IMR-90 (cell line): ENCODE results near the gene SFT2D2. TPM values are rescaled to one million over a fixed set of nuclear protein-coding genes. Genes with fewer than 3 reads are reported as not detected.

Experiments
- ATAC-seq: fragments of 200-7000 bp; cut with Tn5 transposase; 2 replicates; pipeline ENCODE4 v1.9.1; 2020; ENCODE audit warnings: low read depth, mild to moderate bottlenecking, moderate library complexity
- BruUV-seq: library from RNA; stranded (reverse); fragments of 400-500 nt; replicated peaks from 2 replicates; lab custom pipeline; 2021; lab: Mats Ljungman, UMichigan
- CTCF ChIA-PET: fragments of 300-600 bp; formaldehyde crosslinking; extraction: SDS; loops from one replicate; lab custom pipeline; 2021; ENCODE audit warnings: antibody characterized with exemption; lab: Yijun Ruan, JAX
- POLR2A ChIA-PET: fragments of 300-600 bp; sonication (Branson Sonifier 250); formaldehyde crosslinking; loops from one replicate; lab custom pipeline; 2022; ENCODE audit warnings: antibody characterized with exemption; ENCODE audit not compliant: unreplicated experiment; lab: Charles Lee
- DNase-seq: peaks from one replicate; pipeline ENCODE4 v3.0.0; 2013
- H2AFZ ChIP-seq: replicated peaks from 2 replicates; pipeline ENCODE3; 2013; ENCODE audit warnings: low read length, mild to moderate bottlenecking; ENCODE audit not compliant: poor library complexity
- H2AK5ac ChIP-seq: 2 replicates; pipeline ENCODE4 v1.6.1; 2013; ENCODE audit warnings: low read depth, low read length, inconsistent platforms
- H2AK9ac ChIP-seq: replicated peaks from 2 replicates; pipeline ENCODE3; 2013; ENCODE audit warnings: mild to moderate bottlenecking, low read depth, low read length, moderate library complexity; ENCODE audit not compliant: poor library complexity
- H2BK120ac ChIP-seq: 2 replicates; pipeline ENCODE4 v1.6.1; 2013; ENCODE audit warnings: low read depth, low read length, inconsistent platforms
- H2BK15ac ChIP-seq: 3 replicates; pipeline ENCODE4 v1.6.1; 2013; ENCODE audit warnings: low read depth, low read length, inconsistent platforms
- H2BK20ac ChIP-seq: 2 replicates; pipeline ENCODE4 v1.6.1; 2013; ENCODE audit warnings: low read depth, mild to moderate bottlenecking, inconsistent platforms, low read length, moderate library complexity
- H2BK5ac ChIP-seq: 2 replicates; pipeline ENCODE4 v1.6.1; 2013; ENCODE audit warnings: mild to moderate bottlenecking, low read depth, low read length, inconsistent platforms; ENCODE audit not compliant: poor library complexity, severe bottlenecking
- H3K14ac ChIP-seq: replicated peaks from 2 replicates; pipeline ENCODE4 v1.6.1; 2013; ENCODE audit warnings: low read depth, low read length, inconsistent platforms
- H3K18ac ChIP-seq: 2 replicates; pipeline ENCODE4 v1.6.1; 2013; ENCODE audit warnings: low read depth, low read length, control low read depth
- H3K23ac ChIP-seq: 2 replicates; pipeline ENCODE4 v1.6.1; 2013; ENCODE audit warnings: low read depth, low read length, inconsistent platforms
- H3K27ac ChIP-seq: 2 replicates; pipeline ENCODE4 v1.5.1; 2013; ENCODE audit warnings: mild to moderate bottlenecking, control low read depth, low read length; ENCODE audit not compliant: insufficient read depth
- H3K27me3 ChIP-seq: 2 replicates; pipeline ENCODE4 v1.6.1; 2013; ENCODE audit warnings: low read length; ENCODE audit not compliant: control insufficient read depth, insufficient read depth
- H3K36me3 ChIP-seq: 2 replicates; pipeline ENCODE4 v1.6.1; 2013; ENCODE audit warnings: low read length, mixed read lengths; ENCODE audit not compliant: control insufficient read depth, insufficient read depth
- H3K4ac ChIP-seq: 2 replicates; pipeline ENCODE4 v1.6.1; 2013; ENCODE audit warnings: low read depth, low read length, inconsistent platforms
- H3K4me1 ChIP-seq: 2 replicates; pipeline ENCODE4 v1.6.1; 2013; ENCODE audit warnings: low read length, mixed read lengths; ENCODE audit not compliant: control insufficient read depth, insufficient read depth
- H3K4me2 ChIP-seq: 2 replicates; pipeline ENCODE4 v1.6.1; 2013; ENCODE audit warnings: low read depth, mild to moderate bottlenecking, control low read depth, low read length, moderate library complexity
- H3K4me3 ChIP-seq: 2 replicates; pipeline ENCODE4 v1.5.1; 2013; ENCODE audit warnings: low read depth, mild to moderate bottlenecking, control low read depth, low read length, moderate library complexity; ENCODE audit not compliant: insufficient read depth
- H3K56ac ChIP-seq: 2 replicates; pipeline ENCODE4 v1.6.1; 2013; ENCODE audit warnings: low read length, inconsistent platforms; ENCODE audit not compliant: insufficient read depth; ENCODE audit errors: extremely low read depth
- H3K79me1 ChIP-seq, 2 experiments: 2 replicates each; pipeline ENCODE4 v1.6.1; 2013; ENCODE audit warnings: low read length in 2 of 2, inconsistent platforms in 1 of 2, low read depth in 1 of 2
- H3K9ac ChIP-seq: 2 replicates; pipeline ENCODE4 v1.6.1; 2013; ENCODE audit warnings: low read depth, low read length, control low read depth
- H3K9me1 ChIP-seq: 2 replicates; pipeline ENCODE4 v1.6.1; 2013; ENCODE audit warnings: low read length, inconsistent platforms; ENCODE audit not compliant: insufficient read depth
- H3K9me3 ChIP-seq: 2 replicates; pipeline ENCODE4 v1.6.1; 2013; ENCODE audit warnings: low read length; ENCODE audit not compliant: control insufficient read depth, insufficient read depth
- H4K20me1 ChIP-seq: 2 replicates; pipeline ENCODE4 v1.6.1; 2013; ENCODE audit warnings: low read length, inconsistent platforms; ENCODE audit not compliant: insufficient read depth
- H4K5ac ChIP-seq: 2 replicates; pipeline ENCODE4 v1.6.1; 2013; ENCODE audit warnings: mild to moderate bottlenecking, low read depth, low read length, control low read depth
- H4K8ac ChIP-seq, 2 experiments: 2 replicates each; pipeline ENCODE4 v1.6.1; 2013; ENCODE audit warnings: low read depth in 2 of 2, low read length in 2 of 2, control low read depth in 1 of 2, inconsistent platforms in 1 of 2
- H4K91ac ChIP-seq: 2 replicates; pipeline ENCODE4 v1.6.1; 2013; ENCODE audit warnings: low read depth, low read length, inconsistent platforms; ENCODE audit not compliant: insufficient read depth
- BHLHE40 ChIP-seq: fragments of 150-350 bp; IDR thresholded peaks from 2 replicates; pipeline ENCODE4 v1.6.1; 2016; ENCODE audit warnings: mild to moderate bottlenecking, low read depth, low read length
- MAFK ChIP-seq: IDR thresholded peaks from 2 replicates; pipeline ENCODE4 v1.6.1; 2012; ENCODE audit warnings: low read depth, low read length, improper control_type of control experiment
- WGBS, 2 experiments: methylation state at CpG; one replicate each; pipeline versions ENCODE4 v1.1.5 to v1.1.7; 2013; ENCODE audit warnings: missing lambda C conversion rate in 2 of 2; ENCODE audit not compliant: insufficient read length in 1 of 2; ENCODE audit errors: extremely low coverage in 2 of 2; 5-methylcytosine and 5-hydroxymethylcytosine counted together
- dilution Hi-C: fragments of 300-500 bp; cut with HindIII; formaldehyde crosslinking; loops from one replicate; pipeline ENCODE4 v1.14.3; 2018; ENCODE audit warnings: low sequenced_read_pairs; ENCODE audit not compliant: unreplicated experiment
- in situ Hi-C: fragments of 300-500 bp; cut with MboI; formaldehyde crosslinking; loops from 3 replicates; pipeline ENCODE4 v1.14.3; 2019; ENCODE audit warnings: low sequenced_read_pairs, inconsistent platforms, mixed read lengths
- intact Hi-C: fragments of 100-400 bp; cut with micrococcal nuclease; formaldehyde crosslinking; loops from 2 replicates; pipeline ENCODE4 v1.10.0; 2022
- polyA plus RNA-seq, 3 experiments: library from polyadenylated mRNA; depleted of rRNA; stranded (reverse); fragments of >200 nt; gene quantifications; 2 replicates each; pipeline ENCODE4 v1.2.3, GENCODE V29; 2012; ENCODE audit warnings: low replicate concordance in 1 of 3
- total RNA-seq: library from RNA; depleted of rRNA; stranded (reverse); fragments of >200 nt; gene quantifications from 2 replicates; pipeline ENCODE4 v1.2.3, GENCODE V29; 2012

The SFT2D2 gene
- total and polyA plus RNA-seq, 2 of the 4 experiments (the other 2 are of a cell fraction) = 11.1 to 37.6 TPM

- no peak within 1 kb of the TSS for H3K18ac ChIP-seq
- DNase-seq (no peak), ATAC-seq (peak; percentile 35; the same call in 1 of the 2 replicates)
- H3K4me2 ChIP-seq = no peak within 1 kb of the TSS; the same call in 1 of the 2 replicates
- H3K23ac ChIP-seq = no peak within 1 kb of the TSS
- no peaks in the 10 kb centered on the region for H3K9me3 ChIP-seq
- H4K91ac ChIP-seq = no peak within 1 kb of the TSS
- H3K79me1 ChIP-seq = no peaks in the 10 kb centered on the region
- H3K36me3 ChIP-seq = no peaks in the 10 kb centered on the region
- H3K9ac ChIP-seq = no peak within 1 kb of the TSS
- peaks cover 4% of the 10 kb centered on the region for H3K4me1 ChIP-seq
- BruUV-seq = no TSS peak
- CTCF ChIA-PET = interaction anchor here (0.5 to 1.0 kb wide), 2 partner anchors 10 to 11 kb away, joined by 3 to 4 read pairs; no protein-coding TSS in a partner anchor
- no peaks in the 10 kb centered on the region for H3K27me3 ChIP-seq
- H3K9me1 ChIP-seq = no peaks in the 10 kb centered on the region
- no peaks in the 10 kb centered on the region for H4K20me1 ChIP-seq
- no peak within 1 kb of the TSS for H2BK120ac ChIP-seq
- H2AK9ac ChIP-seq = no peak within 1 kb of the TSS
- H4K5ac ChIP-seq = no peak within 1 kb of the TSS
- no peak within 1 kb of the TSS for H4K8ac ChIP-seq
- H3K56ac ChIP-seq = no peak within 1 kb of the TSS
- POLR2A ChIA-PET = no interaction called here
- H2AFZ ChIP-seq = no peak within 1 kb of the TSS
- no CpG with 5 or more reads among the region's 7 CpGs for WGBS, 2 experiments
- intact Hi-C loops (no loop called here), in situ Hi-C loops (no loop called here), dilution Hi-C loops (no loop called here)
- no peak within 1 kb of the TSS for H3K27ac ChIP-seq
- no peak within 1 kb of the TSS for H2AK5ac ChIP-seq
- no peak within 1 kb of the TSS for H2BK15ac ChIP-seq
- H3K4ac ChIP-seq = no peak within 1 kb of the TSS
- H3K4me3 ChIP-seq = no peak within 1 kb of the TSS
- no peak within 1 kb of the TSS for H2BK20ac ChIP-seq
- H2BK5ac ChIP-seq = no peak within 1 kb of the TSS
- TF ChIP-seq BHLHE40 (no peak), MAFK (no peak)
- no peak within 1 kb of the TSS for H3K14ac ChIP-seq
These were observed 54.6 kb downstream of the SFT2D2 start, which contains the start of gene TBX19 for GRCh38 chr1:168280296-168280927. Gene TBX19, plus strand, starts transcription at chr1:168280877. Its CDS starts 214 bp downstream, at chr1:168281091.
